ENCODE measurements around the gene CEMIP. TPM values are rescaled to one million over a fixed set of nuclear protein-coding genes. Genes with fewer than 3 reads are reported as not detected.

CEMIP gene
- total RNA-seq, 1 donor from 2014 or later, result 4.4 TPM

DNA sequence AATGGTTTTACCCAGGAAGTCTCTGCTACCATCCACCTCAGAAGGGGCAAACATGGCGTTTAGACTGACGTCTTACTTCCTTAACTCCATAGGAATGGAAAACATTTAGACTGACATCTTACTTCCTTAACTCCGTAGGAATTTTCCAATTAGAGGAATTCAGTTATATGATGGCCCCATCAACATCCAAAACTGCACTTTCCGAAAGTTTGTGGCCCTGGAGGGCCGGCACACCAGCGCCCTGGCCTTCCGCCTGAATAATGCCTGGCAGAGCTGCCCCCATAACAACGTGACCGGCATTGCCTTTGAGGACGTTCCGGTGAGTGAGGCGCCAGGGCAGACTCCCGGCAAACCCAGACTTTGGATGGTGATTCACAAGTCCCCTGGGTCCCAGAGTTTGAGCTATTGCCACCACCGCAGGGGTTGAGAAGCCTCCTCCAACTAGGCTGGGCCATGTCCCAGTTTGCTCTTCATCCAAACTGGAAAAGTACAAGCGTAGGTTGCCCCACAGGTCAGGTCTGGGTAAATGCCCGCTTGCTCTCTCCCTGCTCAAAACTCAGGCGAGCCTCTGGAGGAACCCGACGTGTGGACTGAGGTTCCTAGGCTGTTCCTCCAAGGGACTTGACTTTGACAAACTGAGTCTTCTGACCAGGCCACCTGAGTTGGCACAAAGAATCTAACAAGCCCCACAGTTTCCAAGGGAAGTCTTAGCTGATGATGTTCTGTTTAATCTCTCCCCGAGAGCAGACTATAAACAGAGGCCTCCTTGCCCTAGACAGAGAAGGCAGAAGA is 152.7 kb downstream of the CEMIP start:
- no peak for DNase-seq

DNA sequence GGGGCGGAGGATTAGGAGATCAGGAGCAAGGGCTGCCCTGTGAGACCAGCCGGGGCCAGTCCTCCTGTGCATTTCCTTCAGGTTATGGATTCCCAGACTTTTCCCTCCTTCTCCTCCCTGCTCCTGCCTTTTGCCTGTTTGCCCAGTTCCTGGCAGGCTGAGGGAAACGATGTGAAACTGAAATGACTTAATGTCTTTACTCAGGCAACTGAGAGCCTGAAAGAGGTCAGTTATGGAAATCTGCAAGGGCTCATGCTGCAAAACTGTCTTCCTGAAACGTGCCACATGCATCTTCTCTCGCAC is 153.3 kb downstream of the CEMIP start:
- no peak for DNase-seq

DNA sequence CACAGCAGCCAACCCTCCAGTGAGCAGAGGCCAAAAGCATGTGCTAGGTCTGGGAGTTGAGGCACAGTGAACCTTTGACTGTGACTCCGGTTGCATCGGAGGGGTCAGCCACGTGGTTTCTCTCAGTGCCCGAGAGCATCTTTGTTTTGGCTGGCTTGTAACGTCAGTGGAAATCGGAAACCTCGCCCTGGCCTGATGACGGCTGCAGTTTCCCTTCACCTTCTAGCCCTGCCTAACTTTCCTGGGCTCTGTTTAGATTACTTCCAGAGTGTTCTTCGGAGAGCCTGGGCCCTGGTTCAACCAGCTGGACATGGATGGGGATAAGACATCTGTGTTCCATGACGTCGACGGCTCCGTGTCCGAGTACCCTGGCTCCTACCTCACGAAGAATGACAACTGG is 153.8 kb downstream of the CEMIP start:
- DNase-seq, result no peak

DNA sequence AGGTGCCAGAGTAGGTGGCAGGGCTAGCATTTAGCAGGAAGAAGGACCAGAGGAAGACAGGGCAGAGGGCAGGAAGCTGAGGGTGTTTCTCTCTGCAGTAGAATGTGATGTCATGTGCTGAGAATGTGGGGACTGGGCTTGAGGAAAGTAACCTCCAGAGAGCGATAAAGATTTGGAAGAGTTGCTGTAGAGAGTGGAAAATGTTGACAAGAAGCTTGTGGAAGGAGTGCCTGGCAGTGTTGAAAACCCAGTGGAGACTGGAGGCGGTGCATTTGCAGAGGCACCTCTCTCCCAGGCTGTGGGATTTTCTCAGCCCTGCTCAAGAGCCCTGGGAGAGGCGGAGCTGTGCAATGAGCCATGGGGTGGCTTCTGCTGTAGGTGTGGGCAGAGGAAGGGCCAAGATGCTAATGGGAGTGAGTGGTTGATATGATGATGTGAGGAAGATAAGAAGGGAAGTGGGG is 155.6 kb downstream of the CEMIP start:
- DNase-seq, result peak; percentile 29

DNA sequence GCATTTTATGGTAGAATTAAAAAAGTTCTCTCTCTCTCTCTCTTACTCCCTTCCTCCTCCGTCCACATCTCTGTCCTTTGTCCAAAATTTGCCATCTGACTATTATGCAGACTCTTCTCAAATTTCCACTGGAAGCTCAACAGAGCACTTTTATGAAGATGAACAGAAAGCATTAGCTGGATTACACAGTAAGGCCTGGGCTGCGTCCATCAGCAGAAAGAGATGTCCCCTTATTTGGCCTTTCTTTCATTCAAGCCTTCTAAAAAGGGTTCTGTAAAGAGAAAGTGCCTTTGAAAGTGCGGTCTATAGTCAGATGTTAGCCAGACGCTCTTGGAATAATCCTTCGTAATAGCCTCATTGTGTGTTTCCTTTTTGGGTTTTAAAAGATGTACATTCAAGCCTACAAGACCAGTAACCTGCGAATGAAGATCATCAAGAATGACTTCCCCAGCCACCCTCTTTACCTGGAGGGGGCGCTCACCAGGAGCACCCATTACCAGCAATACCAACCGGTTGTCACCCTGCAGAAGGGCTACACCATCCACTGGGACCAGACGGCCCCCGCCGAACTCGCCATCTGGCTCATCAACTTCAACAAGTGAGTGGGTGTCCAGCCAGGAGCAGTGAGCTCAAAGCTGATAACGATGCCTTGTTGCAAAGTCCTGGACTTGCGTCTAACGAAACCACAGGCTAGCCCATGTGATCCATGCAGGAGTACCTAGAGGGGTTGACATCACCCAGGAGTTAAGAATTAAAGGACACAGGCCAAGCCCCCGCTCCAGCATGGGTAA is 157.3 kb downstream of the CEMIP start:
- peak; percentile 3 for DNase-seq

DNA sequence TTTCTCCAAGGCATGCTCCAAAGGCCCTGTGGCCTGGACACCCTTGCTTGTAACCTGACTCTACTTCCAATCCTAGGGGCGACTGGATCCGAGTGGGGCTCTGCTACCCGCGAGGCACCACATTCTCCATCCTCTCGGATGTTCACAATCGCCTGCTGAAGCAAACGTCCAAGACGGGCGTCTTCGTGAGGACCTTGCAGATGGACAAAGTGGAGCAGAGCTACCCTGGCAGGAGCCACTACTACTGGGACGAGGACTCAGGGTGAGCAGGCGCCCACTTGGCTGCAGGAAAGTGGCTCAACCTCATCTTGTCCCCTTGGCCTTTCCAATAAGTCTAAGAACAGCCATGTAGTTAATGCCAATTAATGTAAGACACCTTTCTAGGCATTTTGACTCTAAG is 158.5 kb downstream of the CEMIP start:
- no peak for DNase-seq

DNA sequence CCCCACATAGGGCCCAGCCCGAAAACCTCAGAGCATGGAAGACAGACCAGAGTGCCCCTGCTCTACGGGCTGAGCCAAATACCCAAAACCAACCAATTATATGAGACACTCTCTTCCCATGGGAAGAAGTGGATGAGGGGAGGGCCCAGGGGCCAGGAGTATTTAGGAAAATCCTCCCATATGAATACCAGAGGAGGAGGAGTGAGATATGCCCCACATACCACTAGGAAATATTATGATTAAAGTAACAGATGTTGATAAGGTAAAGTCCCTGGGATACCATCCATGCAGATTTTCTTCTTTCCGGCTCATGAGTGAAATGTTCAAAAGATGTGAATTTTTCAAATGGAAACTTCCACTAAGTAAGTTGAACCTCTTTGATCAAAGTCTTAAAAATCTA is 160.0 kb downstream of the CEMIP start:
- DNase-seq, result no peak

DNA sequence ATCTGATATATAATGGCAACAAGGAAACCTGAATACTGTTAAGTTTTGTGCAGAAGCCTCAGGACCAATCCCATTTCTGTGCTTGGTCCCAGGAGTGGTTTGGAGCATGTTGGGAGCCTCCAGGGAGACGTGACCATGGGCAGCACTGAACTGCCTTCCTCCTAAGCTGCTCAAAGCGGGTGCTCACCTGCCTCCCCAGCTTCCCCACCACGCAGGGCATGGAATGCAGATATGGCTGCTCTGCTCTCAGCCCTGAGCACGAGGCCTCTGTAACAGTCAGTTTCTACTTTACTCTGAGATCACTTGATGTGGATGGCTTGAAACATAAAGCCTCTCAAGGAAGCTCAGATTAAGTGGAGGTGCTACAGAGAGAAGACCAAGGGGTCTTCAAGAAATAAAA is 161.2 kb downstream of the CEMIP start:
- DNase-seq, result no peak

DNA sequence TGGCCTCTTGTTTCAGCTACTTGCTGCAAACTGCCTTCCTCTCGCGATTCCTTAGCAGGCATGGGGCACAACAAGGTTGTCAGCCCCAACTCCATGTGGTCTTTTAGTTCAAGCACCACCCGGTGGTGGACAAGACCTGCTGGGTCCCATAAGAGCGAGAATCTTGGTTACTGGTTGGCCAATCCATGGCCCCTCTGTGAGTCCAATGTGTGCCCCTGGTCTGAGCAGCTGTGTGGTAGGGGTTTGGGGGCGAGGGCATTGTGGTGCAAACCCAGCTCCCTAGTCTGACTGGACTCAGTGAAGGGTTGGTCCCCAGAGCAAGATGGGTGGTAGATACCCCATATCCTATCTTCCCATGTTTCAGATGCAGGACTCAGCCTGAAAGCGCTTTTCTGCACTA is 161.7 kb downstream of the CEMIP start:
- DNase-seq, result no peak

DNA sequence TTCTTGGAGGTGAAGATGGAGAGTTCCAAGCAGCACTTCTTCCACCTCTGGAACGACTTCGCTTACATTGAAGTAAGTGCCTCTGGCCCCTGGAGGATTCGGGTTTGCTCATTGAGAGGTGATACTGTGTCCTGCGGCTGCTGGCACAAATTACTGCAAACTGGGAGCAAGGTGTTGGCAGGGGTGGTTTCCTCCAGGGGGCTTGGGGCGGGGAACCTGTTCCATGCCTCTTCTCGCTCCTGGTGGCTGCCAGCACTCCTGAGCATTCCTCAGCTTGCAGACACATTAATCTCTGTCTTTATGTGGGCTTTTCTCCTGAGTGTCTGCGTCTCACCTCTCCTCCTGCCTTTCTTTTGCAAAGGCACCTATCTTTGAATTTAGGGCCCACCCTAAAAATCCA is 163.1 kb downstream of the CEMIP start:
- no peak for DNase-seq

DNA sequence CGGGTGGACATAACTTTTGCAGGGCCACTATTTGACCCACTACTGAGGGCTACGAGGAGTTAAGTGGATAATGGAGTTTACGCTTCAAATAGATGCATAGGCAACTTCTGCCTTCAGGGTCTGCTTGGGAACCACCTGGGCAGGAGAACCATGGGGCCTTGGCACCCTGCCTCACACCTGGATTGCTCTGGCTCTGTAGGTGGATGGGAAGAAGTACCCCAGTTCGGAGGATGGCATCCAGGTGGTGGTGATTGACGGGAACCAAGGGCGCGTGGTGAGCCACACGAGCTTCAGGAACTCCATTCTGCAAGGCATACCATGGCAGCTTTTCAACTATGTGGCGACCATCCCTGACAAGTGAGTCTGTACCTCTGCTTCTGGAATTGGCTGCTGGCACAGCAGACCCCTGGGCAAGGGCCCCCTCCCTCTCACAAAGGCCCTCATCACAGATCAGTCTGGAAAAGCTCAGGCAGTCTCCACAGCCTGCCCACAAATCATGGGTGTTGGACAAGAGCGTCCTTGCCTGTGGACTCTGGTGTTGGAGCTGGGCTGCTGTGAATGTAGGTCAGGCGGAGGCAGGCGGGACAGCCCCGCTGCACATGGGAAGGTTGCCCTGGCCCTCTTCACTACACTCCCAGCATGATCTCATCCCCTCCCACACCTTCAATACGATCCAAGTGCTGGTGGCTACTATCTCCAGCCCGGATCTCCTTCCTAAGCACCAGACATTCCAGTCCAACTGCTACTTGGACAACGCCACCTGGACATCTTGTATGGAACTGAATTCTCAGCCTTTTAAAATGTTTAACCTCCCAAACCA is 163.8 kb downstream of the CEMIP start:
- peak; percentile 58 for DNase-seq

DNA sequence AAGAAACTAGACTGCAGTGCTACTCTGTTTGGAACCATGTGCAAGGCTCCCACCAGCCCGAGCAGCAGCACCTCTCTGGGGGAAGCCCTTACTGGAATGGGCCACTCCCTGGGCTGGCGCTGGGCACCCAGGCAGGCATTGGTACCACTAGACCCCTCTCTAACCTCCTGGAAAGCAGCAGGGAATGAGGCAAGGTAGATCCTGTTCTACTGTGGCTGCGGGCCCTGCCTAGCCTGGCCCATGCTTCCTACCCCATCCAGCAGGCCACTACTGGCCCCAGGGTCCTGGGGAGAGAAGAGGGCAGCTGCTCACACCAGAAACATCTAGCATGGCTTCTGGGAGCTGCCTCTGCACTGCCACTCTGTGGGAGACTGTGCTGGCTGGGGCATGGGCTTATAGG is 165.6 kb downstream of the CEMIP start:
- no peak for DNase-seq

DNA sequence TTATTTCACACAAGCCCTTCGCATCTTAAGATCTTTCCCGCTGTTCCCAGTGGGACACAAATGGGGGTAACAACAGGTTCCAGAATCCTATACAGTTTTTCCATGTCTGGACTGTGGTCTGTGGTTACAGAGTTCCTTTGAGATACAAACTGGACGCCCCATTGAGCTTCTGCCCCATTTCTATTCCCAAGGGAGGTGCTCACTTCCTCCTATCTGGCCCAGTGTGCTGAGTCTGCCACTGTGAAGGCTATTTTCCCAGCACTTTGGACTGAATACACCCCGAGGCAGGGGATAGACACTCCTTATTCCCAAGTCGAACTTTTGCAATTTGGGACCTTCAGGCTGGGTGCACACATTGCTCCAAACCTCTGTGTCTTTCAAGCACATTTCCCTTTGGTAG is 166.4 kb downstream of the CEMIP start:
- no peak for DNase-seq

DNA sequence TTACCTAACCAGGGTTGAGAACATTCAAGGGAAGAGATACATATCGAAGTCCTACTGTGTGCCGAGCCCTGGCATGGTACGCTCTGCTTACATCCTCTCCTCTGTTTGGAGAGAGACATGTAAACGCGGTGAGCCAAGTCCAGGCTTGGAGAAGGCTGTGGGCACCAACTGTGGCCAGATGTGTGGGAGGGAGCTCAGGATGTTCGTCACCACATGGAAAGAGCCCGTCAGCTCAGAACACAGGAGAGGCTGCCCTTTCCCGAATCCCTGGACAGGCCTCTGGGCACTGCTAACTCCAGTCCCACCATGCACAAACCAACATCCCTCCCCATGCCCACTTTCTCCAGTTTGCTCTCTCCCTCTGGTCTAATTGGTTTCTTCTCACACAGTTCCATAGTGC is 167.4 kb downstream of the CEMIP start:
- peak; percentile 5 for DNase-seq

DNA sequence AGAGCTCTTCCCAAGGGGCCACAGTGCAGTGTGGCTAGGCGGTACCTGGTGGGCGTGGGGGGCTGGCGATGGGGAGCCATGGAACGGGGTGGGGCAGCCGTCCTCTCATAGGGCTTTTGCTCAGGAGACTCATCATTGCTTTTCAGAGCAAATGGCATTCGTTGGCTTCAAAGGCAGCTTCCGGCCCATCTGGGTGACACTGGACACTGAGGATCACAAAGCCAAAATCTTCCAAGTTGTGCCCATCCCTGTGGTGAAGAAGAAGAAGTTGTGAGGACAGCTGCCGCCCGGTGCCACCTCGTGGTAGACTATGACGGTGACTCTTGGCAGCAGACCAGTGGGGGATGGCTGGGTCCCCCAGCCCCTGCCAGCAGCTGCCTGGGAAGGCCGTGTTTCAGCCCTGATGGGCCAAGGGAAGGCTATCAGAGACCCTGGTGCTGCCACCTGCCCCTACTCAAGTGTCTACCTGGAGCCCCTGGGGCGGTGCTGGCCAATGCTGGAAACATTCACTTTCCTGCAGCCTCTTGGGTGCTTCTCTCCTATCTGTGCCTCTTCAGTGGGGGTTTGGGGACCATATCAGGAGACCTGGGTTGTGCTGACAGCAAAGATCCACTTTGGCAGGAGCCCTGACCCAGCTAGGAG is 169.6 kb downstream of the CEMIP start:
- DNase-seq, result no peak

DNA sequence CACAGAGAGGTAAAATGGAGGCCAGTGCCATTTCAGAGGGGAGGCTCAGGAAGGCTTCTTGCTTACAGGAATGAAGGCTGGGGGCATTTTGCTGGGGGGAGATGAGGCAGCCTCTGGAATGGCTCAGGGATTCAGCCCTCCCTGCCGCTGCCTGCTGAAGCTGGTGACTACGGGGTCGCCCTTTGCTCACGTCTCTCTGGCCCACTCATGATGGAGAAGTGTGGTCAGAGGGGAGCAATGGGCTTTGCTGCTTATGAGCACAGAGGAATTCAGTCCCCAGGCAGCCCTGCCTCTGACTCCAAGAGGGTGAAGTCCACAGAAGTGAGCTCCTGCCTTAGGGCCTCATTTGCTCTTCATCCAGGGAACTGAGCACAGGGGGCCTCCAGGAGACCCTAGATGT is 170.6 kb downstream of the CEMIP start:
- DNase-seq, result no peak

DNA sequence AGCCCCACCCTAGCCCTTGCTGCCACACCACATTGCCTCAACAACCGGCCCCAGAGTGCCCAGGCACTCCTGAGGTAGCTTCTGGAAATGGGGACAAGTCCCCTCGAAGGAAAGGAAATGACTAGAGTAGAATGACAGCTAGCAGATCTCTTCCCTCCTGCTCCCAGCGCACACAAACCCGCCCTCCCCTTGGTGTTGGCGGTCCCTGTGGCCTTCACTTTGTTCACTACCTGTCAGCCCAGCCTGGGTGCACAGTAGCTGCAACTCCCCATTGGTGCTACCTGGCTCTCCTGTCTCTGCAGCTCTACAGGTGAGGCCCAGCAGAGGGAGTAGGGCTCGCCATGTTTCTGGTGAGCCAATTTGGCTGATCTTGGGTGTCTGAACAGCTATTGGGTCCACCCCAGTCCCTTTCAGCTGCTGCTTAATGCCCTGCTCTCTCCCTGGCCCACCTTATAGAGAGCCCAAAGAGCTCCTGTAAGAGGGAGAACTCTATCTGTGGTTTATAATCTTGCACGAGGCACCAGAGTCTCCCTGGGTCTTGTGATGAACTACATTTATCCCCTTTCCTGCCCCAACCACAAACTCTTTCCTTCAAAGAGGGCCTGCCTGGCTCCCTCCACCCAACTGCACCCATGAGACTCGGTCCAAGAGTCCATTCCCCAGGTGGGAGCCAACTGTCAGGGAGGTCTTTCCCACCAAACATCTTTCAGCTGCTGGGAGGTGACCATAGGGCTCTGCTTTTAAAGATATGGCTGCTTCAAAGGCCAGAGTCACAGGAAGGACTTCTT is 171.3 kb downstream of the CEMIP start:
- no peak for DNase-seq

DNA sequence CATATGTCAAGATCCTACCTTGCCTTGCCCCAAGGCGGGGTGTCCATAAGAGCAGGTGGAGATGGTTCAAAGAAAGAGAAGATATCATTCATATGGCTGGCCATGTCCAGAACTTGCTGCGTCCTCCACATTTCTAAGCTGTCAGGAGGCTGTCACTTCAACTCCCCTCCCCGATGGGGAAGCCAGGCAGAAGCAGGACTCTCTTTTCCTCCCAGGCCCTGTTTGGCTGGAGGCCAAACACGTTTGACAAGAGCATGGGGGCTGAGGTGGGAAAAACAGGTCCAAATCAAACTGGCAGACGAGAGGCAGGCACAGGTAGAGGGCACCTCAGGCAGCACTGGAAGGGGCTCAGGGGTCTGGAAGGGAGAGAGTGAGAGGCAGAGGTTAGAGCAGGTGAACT is 172.8 kb downstream of the CEMIP start:
- DNase-seq, result no peak

DNA sequence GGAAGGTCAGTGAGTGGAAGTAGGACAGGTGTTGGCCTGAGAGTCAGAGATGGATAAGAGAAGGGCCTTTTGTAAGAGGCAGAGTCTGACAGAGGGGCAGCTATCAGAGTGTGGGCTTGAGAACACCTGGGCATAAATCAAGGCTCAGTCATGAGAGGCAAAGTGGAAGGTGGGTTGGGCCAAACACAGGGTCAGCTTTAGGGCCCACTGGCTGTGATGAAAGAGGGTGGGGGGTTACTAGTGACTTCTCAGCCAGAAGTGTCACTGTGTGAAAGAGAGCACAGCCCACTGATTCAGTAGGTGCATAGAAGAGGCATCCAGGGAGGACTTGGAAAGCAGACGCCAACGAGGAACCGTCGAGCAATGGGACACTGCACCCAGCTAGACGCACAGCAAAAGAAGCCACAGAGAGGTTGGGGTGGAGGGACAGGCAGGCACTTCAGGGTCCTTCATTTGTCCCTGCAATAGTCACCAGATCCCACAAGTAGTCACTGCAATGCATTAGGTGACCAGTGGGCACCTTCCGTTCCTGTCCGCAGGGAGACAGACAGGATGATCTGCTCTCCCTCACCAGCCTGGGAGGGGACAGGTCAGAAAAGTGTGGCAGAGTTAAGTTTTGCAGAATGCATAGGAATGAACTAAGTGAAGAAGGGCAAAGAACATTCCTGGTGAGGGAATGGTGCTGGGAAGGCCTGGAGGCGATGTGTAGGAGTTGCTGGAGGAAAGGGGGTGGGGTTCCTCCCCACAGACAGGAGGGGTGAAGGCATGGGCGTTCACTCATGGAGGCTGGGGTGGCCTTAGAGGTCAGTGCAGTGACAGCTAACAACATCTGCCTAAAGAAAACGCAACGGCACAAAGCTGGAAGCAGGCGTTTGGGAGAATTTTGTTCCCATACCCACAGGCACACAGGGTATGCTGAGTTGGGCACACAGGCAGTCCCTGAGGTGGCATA is 174.1 kb downstream of the CEMIP start:
- no peak for DNase-seq

DNA sequence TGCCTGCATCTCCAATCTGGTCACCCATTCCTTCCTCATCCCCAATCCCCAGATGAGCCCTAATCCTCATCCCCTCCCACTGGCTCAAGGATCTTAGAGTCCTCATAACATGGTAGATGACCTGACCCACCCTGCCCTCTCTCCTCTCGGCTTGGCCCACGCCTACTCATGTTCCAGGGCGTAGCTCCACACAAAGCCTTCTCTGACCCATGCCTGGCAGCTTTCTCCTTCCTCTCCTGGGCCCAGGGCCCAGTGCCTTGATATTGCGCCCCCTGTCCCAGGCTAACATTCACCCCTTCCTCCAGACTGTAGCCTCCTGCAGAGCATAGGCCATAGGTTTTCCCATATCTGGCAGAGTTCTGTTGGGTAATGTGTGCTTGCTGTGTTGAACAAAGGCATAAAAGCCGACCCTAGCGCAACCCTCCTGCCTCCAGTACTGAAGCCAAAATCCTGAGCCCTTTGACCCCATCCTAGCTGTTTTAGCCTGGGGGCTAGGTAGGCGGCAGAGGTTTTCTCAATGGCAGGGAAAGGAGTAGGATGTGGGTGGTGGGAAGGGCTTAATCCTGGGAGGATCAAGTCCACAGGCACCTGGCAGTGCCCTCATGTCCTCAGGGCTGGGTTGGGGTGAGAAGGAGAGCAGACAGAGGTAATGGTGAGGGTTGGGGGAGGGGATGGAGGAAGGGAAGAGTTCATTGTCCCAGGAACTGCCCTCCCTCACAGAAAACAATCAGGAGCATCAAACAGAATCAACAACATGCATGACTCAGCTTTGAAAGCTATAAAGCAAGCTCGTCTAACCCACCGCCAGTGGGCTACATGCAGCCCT is 175.0 kb downstream of the CEMIP start:
- DNase-seq, result no peak

All from occipital lobe (tissue), 2 donors.